Heart right ventricle (tissue), 16 donors: ENCODE results near the gene NCKAP5. TPM values are rescaled to one million over a fixed set of nuclear protein-coding genes. Genes with fewer than 3 reads are reported as not detected.
A peak's percentile ranks its signal among the peaks of the same experiment; 100 is the strongest.

Experiments
- ATAC-seq, 8 donors: fragments of 200-7000 bp; cut with Tn5 transposase; one replicate each; pipeline ENCODE4 v1.9.1; 2020; ENCODE audit warnings: mild to moderate bottlenecking in 8 of 8, moderate library complexity in 8 of 8, moderate number of reproducible peaks in 1 of 8
- DNase-seq, 2 donors: peaks; one replicate each; pipeline ENCODE4 v3.0.0-alpha.2; 2020
- H3K27ac ChIP-seq, 10 donors: fragments of 200-600 bp; sonication (generic) in 2 of 10; one replicate each; pipeline versions ENCODE4 v1.5.0 to v1.8.0; 2020 to 2022; ENCODE audit warnings: mild to moderate bottlenecking in 3 of 10
- H3K27me3 ChIP-seq, 7 donors: fragments of 200-600 bp; one replicate each; pipeline ENCODE4 v1.8.0; 2021 to 2022; ENCODE audit warnings: mild to moderate bottlenecking in 2 of 7
- H3K36me3 ChIP-seq, 9 donors: fragments of 200-600 bp; sonication (generic) in 1 of 9; one replicate each; pipeline versions ENCODE4 v1.5.0 to v1.8.0; 2020 to 2022; ENCODE audit warnings: mild to moderate bottlenecking in 2 of 9
- H3K4me1 ChIP-seq, 9 donors: fragments of 200-600 bp; sonication (generic) in 1 of 9; one replicate each; pipeline versions ENCODE4 v1.5.0 to v1.8.0; 2020 to 2022; ENCODE audit warnings: mild to moderate bottlenecking in 4 of 9
- H3K4me3 ChIP-seq, 10 donors: fragments of 200-600 bp; sonication (generic) in 2 of 10; one replicate each; pipeline versions ENCODE4 v1.5.0 to v1.8.0; 2020 to 2022; ENCODE audit warnings: mild to moderate bottlenecking in 7 of 10, moderate library complexity in 2 of 10
- H3K9me3 ChIP-seq, 11 donors: fragments of 200-600 bp in 10 of 11; sonication (generic) in 2 of 11; one replicate each; pipeline versions ENCODE4 v1.5.0 to v1.8.0; 2013 to 2022; ENCODE audit warnings: mild to moderate bottlenecking in 2 of 11, control low read depth in 1 of 11, moderate library complexity in 1 of 11
- CTCF ChIP-seq, 9 donors: fragments of 200-600 bp; sonication (generic) in 2 of 9; IDR thresholded peaks; one replicate each; pipeline versions ENCODE4 v1.5.0 to v1.8.0; 2021 to 2022; ENCODE audit warnings: antibody characterized with exemption in 9 of 9, mild to moderate bottlenecking in 5 of 9, moderate library complexity in 1 of 9
- WGBS, 2 donors: extraction: QIAGEN DNeasy Blood & Tissue Kit; methylation state at CpG; one replicate each; pipeline ENCODE4 v1.1.7; 2013; ENCODE audit warnings: inconsistent platforms in 1 of 2; 5-methylcytosine and 5-hydroxymethylcytosine counted together
- intact Hi-C, 10 donors: fragments of 100-400 bp; cut with DNase I; formaldehyde crosslinking; loops; one replicate each; pipeline versions ENCODE4 v1.11.1 to v1.14.2; 2022
- polyA plus RNA-seq, 2 donors: library from polyadenylated mRNA; stranded (reverse); fragments of 200-250 nt; gene quantifications; one replicate each; pipeline ENCODE4 v1.2.3, GENCODE V29; 2013
- total RNA-seq, 10 donors: library from RNA; stranded (reverse); fragmentation: NEBNext Ultra II Directional in 3 of 10; extraction: Animal tissue kit (Norgen Biotek cat#: 25700) in 3 of 10; gene quantifications; one replicate each; pipeline versions ENCODE4 v1.2.1 to v1.2.4, GENCODE V29; 2021 to 2023
- donor health status: Arrhythmogenic right ventricular cardiomyopathy.
- donor health status: ischemic (EF 13 %, LVEDD 7.1; RV severe dilation, severe dysfunction).
- donor health status: healthy with polysubstance abuse.
- donor health status: DM: no; HTN: yes; CAD: no.
- donor health status: DM: no; HTN: no; CAD: no.
- donor health status: ischemic (EF 25% LVEDD 6.9; RV normal size, moderate dysfunction).
- donor health status: ischemic (EF 25% LVEDD 5.7; RV mildly dilated, moderate dysfunction).
- donor health status: healthy.
- donor health status: DM: yes; HTN: yes; CAD: no.
- donor health status: Ischemic cardiomyopathy.
- donor health status: ischemic (EF 35%, LVEDD 5.7; RV mildly dilated, moderate dysfunction).
- donor health status: nonischemic (EF 11% LVEDD 7.7; RV severe dilation, severe dysfunction).
- donor health status: DM: yes; HTN: yes; CAD: no.
- donor health status: PGD.
- donor health status: ischemic (EF 29% LVEDD 5.4; RV normal size, mild dysfunction).
- donor health status: nonischemic (EF 23%, LVEDD 6.1; RV moderate dilation, normal function).

Gene NCKAP5
- total and polyA plus RNA-seq, 12 donors, result 0.57 to 11.7 (median 6.2) TPM

- TF ChIP-seq CTCF (IDR thresholded peaks at IDR 0.05), result no peak
- no peaks in the 10 kb centered on the region for H3K9me3 ChIP-seq
- H3K36me3 ChIP-seq, result no peaks in the 10 kb centered on the region
- no peak overlapping the region for H3K27ac ChIP-seq
- peaks cover 0 to 19% (median 10%) of the 10 kb centered on the region in 9 donors for H3K4me1 ChIP-seq
- no peaks in the 10 kb centered on the region for H3K27me3 ChIP-seq
- no peak for DNase-seq
- no peak overlapping the region for H3K4me3 ChIP-seq
- 74 to 78% methylated on average over 4 of the region's 4 CpGs for WGBS, 2 donors
- intact Hi-C loops, result loop anchor here in 9 of 10 donors (5.0 to 10.0 kb wide), 9 partner anchors 112 to 1018 kb away; no protein-coding TSS in a partner anchor
- ATAC-seq, result no peak
These were observed 5.7 kb downstream of the NCKAP5 start for GRCh38 chr2:133562558-133562957.

DNA sequence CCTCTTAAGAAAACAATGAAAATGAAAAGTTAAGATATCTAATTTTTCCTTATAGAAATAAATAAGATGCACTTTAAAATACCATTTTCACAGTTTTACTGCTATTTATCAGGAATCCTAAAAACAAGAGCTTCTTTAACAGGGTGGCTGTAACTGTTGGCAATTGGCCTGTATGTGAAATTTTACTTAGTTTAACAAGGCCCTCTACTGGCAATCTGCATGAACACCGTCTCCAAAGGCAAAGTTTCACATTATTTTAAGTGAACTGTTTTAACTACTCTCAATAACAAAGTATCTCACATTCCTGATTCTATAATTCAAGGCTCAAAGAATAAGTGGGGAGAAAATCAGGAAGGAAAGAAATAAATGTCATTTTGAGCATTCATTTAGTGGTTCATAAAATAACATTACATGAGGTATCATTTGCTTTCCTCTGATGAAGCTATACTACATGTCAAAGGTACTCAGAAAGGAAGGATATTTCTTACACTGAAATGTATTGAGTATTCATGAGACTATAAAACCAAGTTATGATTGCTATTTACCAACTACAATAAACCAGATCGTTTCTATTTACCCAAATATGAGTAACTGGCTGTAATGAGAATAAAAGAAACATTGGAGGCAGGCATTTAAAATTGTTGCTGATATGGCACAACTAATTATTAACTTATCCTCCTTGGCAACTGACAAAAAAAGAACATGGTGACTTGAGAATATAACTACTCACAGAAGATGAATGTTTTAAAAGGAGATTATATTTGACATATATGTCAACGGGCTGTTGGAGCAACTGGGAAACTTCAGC is 7.0 kb downstream of the NCKAP5 start:
- H3K27me3 ChIP-seq, result no peaks in the 10 kb centered on the region
- H3K4me1 ChIP-seq, result peaks cover 0 to 19% (median 0%) of the 10 kb centered on the region in 9 donors
- H3K36me3 ChIP-seq, result no peaks in the 10 kb centered on the region
- no peak overlapping the region for H3K4me3 ChIP-seq
- peak; percentile 31 to 76 (median 63) for TF ChIP-seq CTCF (IDR thresholded peaks at IDR 0.05)
- 43 to 49% methylated on average over 3 of the region's 3 CpGs for WGBS, 2 donors
- no peak overlapping the region for H3K27ac ChIP-seq
- DNase-seq, result peak in 1 of 2 donors; percentile 12
- peak in 2 of 8 donors; percentile 42 to 58 for ATAC-seq
- no peaks in the 10 kb centered on the region for H3K9me3 ChIP-seq
- intact Hi-C loops, result loop anchor here in 9 of 10 donors (5.0 to 10.0 kb wide), 9 partner anchors 114 to 1016 kb away; no protein-coding TSS in a partner anchor

DNA sequence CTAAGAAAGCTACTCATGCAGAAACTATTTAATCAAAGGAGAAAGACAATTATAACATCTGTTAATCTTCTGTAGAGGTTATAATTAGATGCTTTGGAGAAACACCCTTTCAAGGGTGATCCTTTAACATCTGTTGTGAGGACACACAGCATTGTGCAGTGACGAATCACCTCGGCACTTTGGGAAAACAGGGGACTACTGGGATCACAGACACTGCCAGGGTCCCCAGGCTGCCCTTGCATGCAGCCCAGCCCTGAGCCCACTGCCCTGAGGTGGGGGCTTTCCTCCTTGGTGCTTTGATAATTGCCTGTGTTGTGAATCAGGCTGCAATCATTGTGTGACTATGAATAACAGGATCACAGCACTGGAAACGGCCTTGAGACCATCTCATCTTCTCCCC is 10.6 kb downstream of the NCKAP5 start:
- no peak overlapping the region for H3K27ac ChIP-seq
- no peaks in the 10 kb centered on the region for H3K36me3 ChIP-seq
- intact Hi-C loops, result loop anchor here in 5 of 10 donors (5.0 to 10.0 kb wide), 4 partner anchors 153 to 1013 kb away; no protein-coding TSS in a partner anchor
- DNase-seq, result no peak
- no peak overlapping the region for H3K4me3 ChIP-seq
- WGBS, 2 donors, result 73 to 74% methylated on average over 3 of the region's 3 CpGs
- H3K4me1 ChIP-seq, result peaks cover 0 to 13% (median 0%) of the 10 kb centered on the region in 9 donors
- no peak for TF ChIP-seq CTCF (IDR thresholded peaks at IDR 0.05)
- ATAC-seq, result no peak
- no peaks in the 10 kb centered on the region for H3K27me3 ChIP-seq
- no peaks in the 10 kb centered on the region for H3K9me3 ChIP-seq

GRCh38 chr2:133553838-133554408 is 14.3 kb downstream of the NCKAP5 start:
- intact Hi-C loops, result loop anchor here in 3 of 10 donors (10.0 kb wide), 3 partner anchors 149 to 1009 kb away; no protein-coding TSS in a partner anchor

More at GRCh38 chr2:133553838-133554408, 14.3 kb downstream of the NCKAP5 start:
- Histone ChIP-seq H3K36me3 (no peaks in the 10 kb centered on the region), H3K4me3 (no peak overlapping the region), H3K27ac (no peak overlapping the region), H3K4me1 (peaks cover 0 to 13% (median 0%) of the 10 kb centered on the region in 9 donors), H3K27me3 (no peaks in the 10 kb centered on the region), H3K9me3 (no peaks in the 10 kb centered on the region)
- 86 to 89% methylated on average over 2 of the region's 2 CpGs for WGBS, 2 donors
- TF ChIP-seq CTCF (IDR thresholded peaks at IDR 0.05), result no peak
- ATAC-seq, result no peak
- no peak for DNase-seq
